WTC11 (cell line): Measurements from ENCODE around the gene FAXDC2.

ENCODE experiments used
- CTCF ChIP-seq: fragments of 200-600 bp; IDR thresholded peaks from 2 replicates; pipeline ENCODE4 v1.8.0; 2022; ENCODE audit warnings: antibody characterized with exemption
- MXD4 ChIP-seq: fragments of 250-450 bp; sonication (Bioruptor Pico); IDR thresholded peaks from 2 replicates; pipeline ENCODE4 v1.8.0; 2021; ENCODE audit warnings: mild to moderate bottlenecking, moderate library complexity, borderline replicate concordance
- NFATC4 ChIP-seq: fragments of 250-450 bp; sonication (Bioruptor Pico); IDR thresholded peaks from 2 replicates; pipeline ENCODE4 v1.9.0; 2021; ENCODE audit warnings: mild to moderate bottlenecking
- TF ChIP-seq, protein P1 (sequence below): sonication (generic); formaldehyde crosslinking; IDR thresholded peaks from 2 replicates; pipeline ENCODE4 v1.8.1; 2023; ENCODE audit warnings: mild to moderate bottlenecking, moderate library complexity, missing genetic modification reagents

DNA sequence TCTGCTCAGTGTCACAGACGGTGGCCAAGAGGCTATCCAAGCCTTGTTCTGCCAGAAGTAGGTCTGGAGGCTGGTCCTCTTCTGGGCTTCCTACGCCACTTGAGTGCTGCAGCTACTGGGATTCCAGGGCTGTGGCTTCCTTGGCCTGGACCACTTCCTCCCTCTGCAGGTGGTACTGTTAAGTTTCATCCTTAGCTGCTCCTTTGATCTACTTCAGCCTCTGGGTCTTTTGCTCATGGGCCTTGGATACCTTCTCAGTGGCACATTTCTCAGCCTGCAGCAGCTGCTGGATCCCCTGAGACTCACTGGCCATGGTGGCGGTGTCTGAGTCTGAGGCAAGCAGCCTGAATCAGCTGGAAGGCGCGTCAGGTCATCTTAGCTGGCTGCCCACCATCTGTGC lies 18.3 kb upstream of the FAXDC2 start:
- no peak for TF ChIP-seq NFATC4 (CRISPR knock-in tag)
- TF ChIP-seq, protein P1, sequence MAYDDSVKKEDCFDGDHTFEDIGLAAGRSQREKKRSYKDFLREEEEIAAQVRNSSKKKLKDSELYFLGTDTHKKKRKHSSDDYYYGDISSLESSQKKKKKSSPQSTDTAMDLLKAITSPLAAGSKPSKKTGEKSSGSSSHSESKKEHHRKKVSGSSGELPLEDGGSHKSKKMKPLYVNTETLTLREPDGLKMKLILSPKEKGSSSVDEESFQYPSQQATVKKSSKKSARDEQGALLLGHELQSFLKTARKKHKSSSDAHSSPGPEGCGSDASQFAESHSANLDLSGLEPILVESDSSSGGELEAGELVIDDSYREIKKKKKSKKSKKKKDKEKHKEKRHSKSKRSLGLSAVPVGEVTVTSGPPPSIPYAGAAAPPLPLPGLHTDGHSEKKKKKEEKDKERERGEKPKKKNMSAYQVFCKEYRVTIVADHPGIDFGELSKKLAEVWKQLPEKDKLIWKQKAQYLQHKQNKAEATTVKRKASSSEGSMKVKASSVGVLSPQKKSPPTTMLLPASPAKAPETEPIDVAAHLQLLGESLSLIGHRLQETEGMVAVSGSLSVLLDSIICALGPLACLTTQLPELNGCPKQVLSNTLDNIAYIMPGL (CRISPR knock-in tag) = no peak
- TF ChIP-seq MXD4 = no peak
- no peak for TF ChIP-seq CTCF
